HEK293 (cell line): ENCODE measurements around the gene KLHL13.

Experiments
- CTCF ChIA-PET: fragments of 350-600 bp; formaldehyde crosslinking; extraction: SDS; loops from one replicate; lab custom pipeline; 2021; ENCODE audit warnings: antibody characterized with exemption; lab: Yijun Ruan, JAX
- POLR2A ChIA-PET: fragments of 300-600 bp; formaldehyde crosslinking; extraction: SDS; loops from one replicate; lab custom pipeline; 2020; ENCODE audit warnings: antibody characterized with exemption, inconsistent platforms; lab: Yijun Ruan, JAX
- H3K27ac ChIP-seq: fragments of 200-500 bp; sonication (Bioruptor generic); 2 replicates; pipeline ENCODE4 v1.5.1; 2014; ENCODE audit warnings: low read depth, low read length, control low read depth, inconsistent platforms; ENCODE audit errors: extremely low read depth
- H3K36me3 ChIP-seq, 2 experiments: fragments of 200-500 bp in 1 of 2; sonication (Bioruptor generic) in 1 of 2; 1 replicate in 1 of 2; 2 replicates in 1 of 2; pipeline ENCODE4 v1.5.1; 2014 to 2017; ENCODE audit warnings: inconsistent platforms in 2 of 2, low read length in 2 of 2; ENCODE audit not compliant: control insufficient read depth in 2 of 2, insufficient read depth in 1 of 2
- H3K4me1 ChIP-seq: fragments of 200-500 bp; sonication (Bioruptor generic); 2 replicates; pipeline ENCODE4 v1.5.1; 2014; ENCODE audit warnings: mild to moderate bottlenecking, low read length, inconsistent platforms; ENCODE audit not compliant: control insufficient read depth, insufficient read depth
- H3K4me3 ChIP-seq: 2 replicates; pipeline ENCODE4 v1.5.1; 2011; ENCODE audit warnings: low read depth, mild to moderate bottlenecking, control low read depth, low read length, moderate library complexity
- H3K9me3 ChIP-seq: fragments of 200-500 bp; sonication (Bioruptor generic); 2 replicates; pipeline ENCODE4 v1.5.1; 2014; ENCODE audit warnings: low read depth, low read length, inconsistent platforms; ENCODE audit not compliant: control insufficient read depth, insufficient read depth
- CTCF ChIP-seq: fragments of 450-650 bp; formaldehyde crosslinking; IDR thresholded peaks from 2 replicates; pipeline ENCODE4 v1.5.1; 2016; ENCODE audit warnings: missing biosample characterization, missing genetic modification characterization
- EGR2 ChIP-seq: fragments of 450-650 bp; formaldehyde crosslinking; IDR thresholded peaks from 2 replicates; pipeline ENCODE4 v1.5.1; 2016; ENCODE audit warnings: low read depth, missing biosample characterization, missing genetic modification characterization
- GLIS2 ChIP-seq: fragments of 450-650 bp; formaldehyde crosslinking; IDR thresholded peaks from 2 replicates; pipeline ENCODE4 v1.5.1; 2016; ENCODE audit warnings: missing biosample characterization, missing genetic modification characterization
- PRDM2 ChIP-seq: fragments of 450-650 bp; formaldehyde crosslinking; IDR thresholded peaks from 2 replicates; pipeline ENCODE4 v1.5.1; 2016; ENCODE audit warnings: missing biosample characterization, missing genetic modification characterization, borderline replicate concordance
- SP3 ChIP-seq: fragments of 450-650 bp; formaldehyde crosslinking; IDR thresholded peaks from 2 replicates; pipeline ENCODE4 v1.5.1; 2016; ENCODE audit warnings: missing biosample characterization, missing genetic modification characterization
- ZBTB8A ChIP-seq: fragments of 450-650 bp; formaldehyde crosslinking; IDR thresholded peaks from 2 replicates; pipeline ENCODE4 v1.5.1; 2016; ENCODE audit warnings: missing biosample characterization, missing genetic modification characterization
- ZFP3 ChIP-seq: fragments of 450-650 bp; formaldehyde crosslinking; IDR thresholded peaks from 2 replicates; pipeline ENCODE4 v1.5.1; 2016; ENCODE audit warnings: low read depth, missing biosample characterization, missing genetic modification characterization
- ZFP37 ChIP-seq: fragments of 450-650 bp; formaldehyde crosslinking; IDR thresholded peaks from 2 replicates; pipeline ENCODE4 v1.5.1; 2016; ENCODE audit warnings: missing biosample characterization, missing genetic modification characterization
- ZNF112 ChIP-seq: fragments of 450-650 bp; formaldehyde crosslinking; IDR thresholded peaks from 2 replicates; pipeline ENCODE4 v1.5.0; 2017; ENCODE audit warnings: missing biosample characterization, missing genetic modification characterization
- ZNF121 ChIP-seq: fragments of 450-650 bp; formaldehyde crosslinking; IDR thresholded peaks from 2 replicates; pipeline ENCODE4 v1.5.1; 2016; ENCODE audit warnings: missing biosample characterization, missing genetic modification characterization
- ZNF138 ChIP-seq: fragments of 450-650 bp; formaldehyde crosslinking; IDR thresholded peaks from 2 replicates; pipeline ENCODE4 v1.5.1; 2016; ENCODE audit warnings: missing biosample characterization, missing genetic modification characterization, borderline replicate concordance
- ZNF19 ChIP-seq: fragments of 450-650 bp; formaldehyde crosslinking; IDR thresholded peaks from 2 replicates; pipeline ENCODE4; 2016; ENCODE audit warnings: missing biosample characterization, missing genetic modification characterization, low read depth
- ZNF350 ChIP-seq: fragments of 450-650 bp; formaldehyde crosslinking; IDR thresholded peaks from 2 replicates; pipeline ENCODE4 v1.5.0; 2017; ENCODE audit warnings: missing biosample characterization, mild to moderate bottlenecking, missing genetic modification characterization
- ZNF555 ChIP-seq: fragments of 450-650 bp; formaldehyde crosslinking; conservative IDR thresholded peaks from 2 replicates; pipeline ENCODE4 v1.5.1; 2017; ENCODE audit warnings: missing biosample characterization, mild to moderate bottlenecking, missing genetic modification characterization, inconsistent platforms
- ZNF596 ChIP-seq: fragments of 450-650 bp; IDR thresholded peaks from 2 replicates; pipeline ENCODE4 v1.5.0; 2018; ENCODE audit warnings: missing biosample characterization, mild to moderate bottlenecking, missing genetic modification characterization, moderate library complexity
- ZNF623 ChIP-seq: fragments of 450-650 bp; formaldehyde crosslinking; IDR thresholded peaks from 2 replicates; pipeline ENCODE4 v1.5.1; 2016; ENCODE audit warnings: missing biosample characterization, missing genetic modification characterization
- ZNF654 ChIP-seq: fragments of 450-650 bp; formaldehyde crosslinking; IDR thresholded peaks from 2 replicates; pipeline ENCODE4 v1.5.1; 2016; ENCODE audit warnings: low read depth, missing biosample characterization, missing genetic modification characterization
- TF ChIP-seq, protein P1 (sequence below): fragments of 450-650 bp; formaldehyde crosslinking; IDR thresholded peaks from 2 replicates; pipeline ENCODE4 v1.5.1; 2017; ENCODE audit warnings: missing biosample characterization, missing genetic modification characterization

The KLHL13 gene

DNA sequence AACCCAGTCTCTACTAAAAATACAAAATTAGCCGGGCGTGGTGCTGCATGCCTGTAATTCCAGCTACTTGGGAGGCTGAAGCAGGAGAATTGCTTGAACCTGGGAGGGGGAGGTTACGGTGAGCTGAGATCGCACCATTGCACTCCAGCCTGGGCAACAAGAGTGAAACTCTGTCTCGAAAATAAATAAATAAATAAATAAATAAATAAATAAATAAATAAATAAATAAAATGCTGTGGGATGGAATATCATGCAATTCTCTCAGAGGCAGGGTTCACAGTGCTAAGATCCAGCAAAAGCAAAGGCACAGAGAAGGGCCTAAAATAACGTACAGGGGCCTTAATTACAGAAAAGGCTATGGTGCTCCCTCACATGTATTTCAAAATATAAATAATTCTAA, 114.2 kb downstream of the KLHL13 start (continued):
- TF ChIP-seq ZNF623 (tag by site-specific recombination) = peak; percentile 66
- peak; percentile 43 for TF ChIP-seq ZNF654
- peak; percentile 64; the same call in 1 of the 2 replicates for TF ChIP-seq ZBTB8A
- TF ChIP-seq ZNF138 (tag by site-specific recombination) = 0 out of 2 replicates have a peak, but pooled peaks have one; percentile 38
- TF ChIP-seq ZNF555 (tag by site-specific recombination) = peak; percentile 92

DNA sequence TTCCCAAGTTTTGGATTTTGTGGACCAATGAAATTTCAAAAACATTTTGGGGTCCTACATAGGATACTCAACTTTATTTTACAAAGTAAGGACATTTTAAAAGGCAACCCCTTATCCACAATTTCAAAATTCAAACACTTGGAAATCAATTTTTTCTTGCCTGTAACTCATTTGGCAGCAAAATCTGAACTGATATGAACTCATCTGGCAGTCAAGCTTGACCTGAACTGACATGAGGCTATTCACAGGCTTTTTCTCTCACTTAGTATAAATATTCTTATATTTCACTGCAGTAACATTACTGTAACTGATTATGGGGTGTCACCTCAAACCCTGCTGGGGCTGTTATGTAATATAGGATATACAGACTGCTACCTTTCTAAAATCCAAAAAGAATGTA, 116.1 kb downstream of the KLHL13 start:
- CTCF ChIA-PET = interaction anchor here (0.6 kb wide), 1 partner anchor 497 kb away, joined by 3 read pairs; no protein-coding TSS in a partner anchor
- no peak for TF ChIP-seq PRDM2 (tag by site-specific recombination)
- no peak for TF ChIP-seq GLIS2 (tag by site-specific recombination)
- TF ChIP-seq CTCF (tag by site-specific recombination) = no peak
- no peak for TF ChIP-seq ZNF112 (tag by site-specific recombination)
- no peak for TF ChIP-seq ZFP37 (tag by site-specific recombination)
- no peak for TF ChIP-seq ZNF121
- TF ChIP-seq ZNF19 = no peak
- TF ChIP-seq, protein P1, sequence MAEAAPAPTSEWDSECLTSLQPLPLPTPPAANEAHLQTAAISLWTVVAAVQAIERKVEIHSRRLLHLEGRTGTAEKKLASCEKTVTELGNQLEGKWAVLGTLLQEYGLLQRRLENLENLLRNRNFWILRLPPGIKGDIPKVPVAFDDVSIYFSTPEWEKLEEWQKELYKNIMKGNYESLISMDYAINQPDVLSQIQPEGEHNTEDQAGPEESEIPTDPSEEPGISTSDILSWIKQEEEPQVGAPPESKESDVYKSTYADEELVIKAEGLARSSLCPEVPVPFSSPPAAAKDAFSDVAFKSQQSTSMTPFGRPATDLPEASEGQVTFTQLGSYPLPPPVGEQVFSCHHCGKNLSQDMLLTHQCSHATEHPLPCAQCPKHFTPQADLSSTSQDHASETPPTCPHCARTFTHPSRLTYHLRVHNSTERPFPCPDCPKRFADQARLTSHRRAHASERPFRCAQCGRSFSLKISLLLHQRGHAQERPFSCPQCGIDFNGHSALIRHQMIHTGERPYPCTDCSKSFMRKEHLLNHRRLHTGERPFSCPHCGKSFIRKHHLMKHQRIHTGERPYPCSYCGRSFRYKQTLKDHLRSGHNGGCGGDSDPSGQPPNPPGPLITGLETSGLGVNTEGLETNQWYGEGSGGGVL = no peak
- TF ChIP-seq ZNF596 (tag by site-specific recombination) = no peak
- no peak for TF ChIP-seq SP3 (tag by site-specific recombination)
- TF ChIP-seq EGR2 (tag by site-specific recombination) = no peak
- TF ChIP-seq ZFP3 (tag by site-specific recombination) = no peak
- no peak for TF ChIP-seq ZNF350
- TF ChIP-seq, all 188 proteins: peak for 0
- Histone ChIP-seq H3K4me1 (no peaks in the 10 kb centered on the region), H3K9me3 (no peaks in the 10 kb centered on the region), H3K4me3 (no peak overlapping the region), H3K27ac (no peak overlapping the region), H3K36me3 (no peaks in the 10 kb centered on the region)
- POLR2A ChIA-PET = no interaction called here
